ENCODE measurements around the gene SLC17A7.

- TF ChIP-seq RARB (CRISPR knock-in tag; IDR thresholded peaks at IDR 0.05) (no peak), ISL1 (CRISPR knock-in tag; IDR thresholded peaks at IDR 0.05) (no peak), TSHZ2 (CRISPR knock-in tag; IDR thresholded peaks at IDR 0.05) (no peak), PATZ1 (CRISPR knock-in tag; IDR thresholded peaks at IDR 0.05; ENCODE audit: borderline replicate concordance) (no peak), ZFP3 (CRISPR knock-in tag; IDR thresholded peaks at IDR 0.05) (no peak), ZNF565 (CRISPR knock-in tag; conservative IDR thresholded peaks at IDR 0.05; ENCODE audit: low read depth) (no peak), ESRRG (CRISPR knock-in tag; IDR thresholded peaks at IDR 0.05) (no peak), OSR1 (CRISPR knock-in tag; IDR thresholded peaks at IDR 0.05) (no peak), CSDC2 (CRISPR knock-in tag; IDR thresholded peaks at IDR 0.05) (no peak), ZC3H10 (CRISPR knock-in tag; IDR thresholded peaks at IDR 0.05) (no peak)
- TF ChIP-seq, protein P1, sequence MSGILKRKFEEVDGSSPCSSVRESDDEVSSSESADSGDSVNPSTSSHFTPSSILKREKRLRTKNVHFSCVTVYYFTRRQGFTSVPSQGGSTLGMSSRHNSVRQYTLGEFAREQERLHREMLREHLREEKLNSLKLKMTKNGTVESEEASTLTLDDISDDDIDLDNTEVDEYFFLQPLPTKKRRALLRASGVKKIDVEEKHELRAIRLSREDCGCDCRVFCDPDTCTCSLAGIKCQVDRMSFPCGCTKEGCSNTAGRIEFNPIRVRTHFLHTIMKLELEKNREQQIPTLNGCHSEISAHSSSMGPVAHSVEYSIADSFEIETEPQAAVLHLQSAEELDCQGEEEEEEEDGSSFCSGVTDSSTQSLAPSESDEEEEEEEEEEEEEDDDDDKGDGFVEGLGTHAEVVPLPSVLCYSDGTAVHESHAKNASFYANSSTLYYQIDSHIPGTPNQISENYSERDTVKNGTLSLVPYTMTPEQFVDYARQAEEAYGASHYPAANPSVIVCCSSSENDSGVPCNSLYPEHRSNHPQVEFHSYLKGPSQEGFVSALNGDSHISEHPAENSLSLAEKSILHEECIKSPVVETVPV (CRISPR knock-in tag; IDR thresholded peaks at IDR 0.05), result no peak
Measured at GRCh38 chr19:49423985-49424303, 17.4 kb downstream of the SLC17A7 start.
